AG04450 (cell line): ENCODE measurements around the gene IPO13. TPM values are rescaled to one million over a fixed set of nuclear protein-coding genes. Genes with fewer than 3 reads are reported as not detected.

Experiments
- CTCF ChIA-PET: fragments of 300-600, 350-600 bp; formaldehyde crosslinking; extraction: SDS; loops from one replicate; lab custom pipeline; 2022; ENCODE audit warnings: antibody characterized with exemption, inconsistent platforms; lab: Charles Lee
- POLR2A ChIA-PET: fragments of 350-600 bp; formaldehyde crosslinking; extraction: SDS; loops from one replicate; lab custom pipeline; 2021; ENCODE audit warnings: antibody characterized with exemption, inconsistent platforms; lab: Yijun Ruan, JAX
- DNase-seq: peaks from one replicate; pipeline ENCODE4 v3.0.0-alpha.2; 2011; ENCODE audit warnings: low read depth, low spot score
- H3K27ac ChIP-seq: one replicate; pipeline ENCODE4 v1.5.1; 2012; ENCODE audit warnings: low read depth, low read length, control low read depth
- H3K27me3 ChIP-seq: one replicate; pipeline ENCODE4 v1.6.0; 2012; ENCODE audit warnings: low read length; ENCODE audit not compliant: control insufficient read depth, insufficient read depth
- H3K4me3 ChIP-seq: 2 replicates; pipeline ENCODE4 v1.5.1; 2011; ENCODE audit warnings: mild to moderate bottlenecking, low read depth, low read length, control low read depth
- H3K9me3 ChIP-seq: 2 replicates; pipeline ENCODE4 v1.5.1; 2012; ENCODE audit warnings: low read length; ENCODE audit not compliant: control insufficient read depth, insufficient read depth
- polyA plus RNA-seq: library from polyadenylated mRNA; depleted of rRNA; stranded (reverse); fragments of >200 nt; gene quantifications from 2 replicates; pipeline ENCODE4 v1.2.3, GENCODE V29; 2011
- TF ChIP-seq, protein P1 (sequence below): IDR thresholded peaks from 2 replicates; pipeline ENCODE4 v1.5.1; 2011; ENCODE audit warnings: low read depth, low read length, control low read depth, inconsistent platforms

IPO13 gene
- polyA plus RNA-seq, 1 experiment: 11.2 TPM

- CTCF ChIA-PET: interaction anchor here (1.0 to 6.8 kb wide), 2 partner anchors 168 to 174 kb away, joined by 3 to 438 read pairs; no protein-coding TSS in a partner anchor
- DNase-seq: no peak
- TF ChIP-seq, protein P1, sequence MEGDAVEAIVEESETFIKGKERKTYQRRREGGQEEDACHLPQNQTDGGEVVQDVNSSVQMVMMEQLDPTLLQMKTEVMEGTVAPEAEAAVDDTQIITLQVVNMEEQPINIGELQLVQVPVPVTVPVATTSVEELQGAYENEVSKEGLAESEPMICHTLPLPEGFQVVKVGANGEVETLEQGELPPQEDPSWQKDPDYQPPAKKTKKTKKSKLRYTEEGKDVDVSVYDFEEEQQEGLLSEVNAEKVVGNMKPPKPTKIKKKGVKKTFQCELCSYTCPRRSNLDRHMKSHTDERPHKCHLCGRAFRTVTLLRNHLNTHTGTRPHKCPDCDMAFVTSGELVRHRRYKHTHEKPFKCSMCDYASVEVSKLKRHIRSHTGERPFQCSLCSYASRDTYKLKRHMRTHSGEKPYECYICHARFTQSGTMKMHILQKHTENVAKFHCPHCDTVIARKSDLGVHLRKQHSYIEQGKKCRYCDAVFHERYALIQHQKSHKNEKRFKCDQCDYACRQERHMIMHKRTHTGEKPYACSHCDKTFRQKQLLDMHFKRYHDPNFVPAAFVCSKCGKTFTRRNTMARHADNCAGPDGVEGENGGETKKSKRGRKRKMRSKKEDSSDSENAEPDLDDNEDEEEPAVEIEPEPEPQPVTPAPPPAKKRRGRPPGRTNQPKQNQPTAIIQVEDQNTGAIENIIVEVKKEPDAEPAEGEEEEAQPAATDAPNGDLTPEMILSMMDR: no peak
- H3K4me3 ChIP-seq: no peak overlapping the region
- POLR2A ChIA-PET: no interaction called here
- no peak overlapping the region for H3K27ac ChIP-seq
- no peaks in the 10 kb centered on the region for H3K9me3 ChIP-seq
- H3K27me3 ChIP-seq: no peaks in the 10 kb centered on the region
These were observed 9.4 kb upstream of the IPO13 start for GRCh38 chr1:43937179-43937865.

GRCh38 chr1:43938383-43938782 lies 8.4 kb upstream of the IPO13 start:
- ChIA-PET POLR2A (no interaction called here), CTCF (interaction anchor here (6.8 kb wide), 1 partner anchor 175 kb away, joined by 438 read pairs; no protein-coding TSS in a partner anchor)
- Histone ChIP-seq H3K9me3 (no peaks in the 10 kb centered on the region), H3K27ac (no peak overlapping the region), H3K4me3 (no peak overlapping the region), H3K27me3 (no peaks in the 10 kb centered on the region)
- DNase-seq: no peak
- TF ChIP-seq, protein P1: no peak

DNA sequence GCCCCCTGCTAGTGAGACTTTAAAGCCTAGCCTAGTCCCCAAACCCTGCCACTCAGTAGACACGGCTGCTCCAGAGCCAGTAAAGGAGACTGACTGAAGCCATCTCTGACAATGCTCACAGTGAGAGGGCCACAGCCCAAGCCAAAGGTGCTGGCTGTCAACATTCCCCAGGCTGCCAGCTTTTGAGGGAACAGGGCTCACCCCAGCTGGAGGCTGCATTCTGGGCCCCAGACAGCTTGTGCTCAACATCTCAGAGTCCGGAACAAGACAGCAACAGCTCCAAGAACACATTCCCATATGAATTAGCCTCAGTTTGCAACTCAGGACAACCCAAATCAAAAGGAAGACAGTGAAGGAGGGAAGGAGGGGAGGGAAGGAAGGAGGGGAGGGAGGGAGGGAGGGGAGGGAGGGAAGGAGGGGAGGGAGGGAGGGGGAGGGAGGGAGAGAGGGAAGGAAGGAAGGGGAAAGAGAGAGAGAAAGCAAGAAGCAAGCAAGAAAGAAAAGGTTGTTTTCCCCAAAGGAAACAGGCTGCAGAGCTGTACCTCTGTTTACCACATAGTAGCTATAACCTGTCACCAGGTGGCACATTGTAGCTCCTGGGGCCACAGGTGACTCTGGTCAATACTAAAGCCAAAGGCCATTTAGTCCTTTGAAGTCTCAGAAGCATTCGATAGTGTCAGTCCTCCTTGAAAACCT lies 7.7 kb upstream of the IPO13 start:
- Histone ChIP-seq H3K27ac (no peak overlapping the region), H3K27me3 (no peaks in the 10 kb centered on the region), H3K4me3 (no peak overlapping the region), H3K9me3 (no peaks in the 10 kb centered on the region)
- no peak for DNase-seq
- TF ChIP-seq, protein P1: no peak
- CTCF ChIA-PET: interaction anchor here (0.8 to 6.8 kb wide), 4 partner anchors 109 to 176 kb away, joined by 3 to 438 read pairs (median 7); no protein-coding TSS in a partner anchor
- POLR2A ChIA-PET: no interaction called here

- Histone ChIP-seq H3K4me3 (no peak overlapping the region), H3K27me3 (no peaks in the 10 kb centered on the region), H3K27ac (no peak overlapping the region), H3K9me3 (no peaks in the 10 kb centered on the region; the same call in 1 of the 2 replicates)
- ChIA-PET POLR2A (no interaction called here), CTCF (interaction anchor here (1.5 to 7.5 kb wide), 2 partner anchors 8 to 179 kb away, joined by 8 to 80 read pairs; partner anchors contain the start of gene ARTN)
- DNase-seq: no peak
- TF ChIP-seq, protein P1: no peak
These were observed 4.3 kb upstream of the IPO13 start for GRCh38 chr1:43942411-43942810.

GRCh38 chr1:43944860-43945259 lies 1.9 kb upstream of the IPO13 start:
- ChIA-PET CTCF (interaction anchor here (1.0 to 7.5 kb wide), 3 partner anchors 11 to 181 kb away, joined by 6 to 80 read pairs (median 27); partner anchors contain the start of gene ARTN), POLR2A (interaction anchor here (1.3 kb wide), 1 partner anchor 10 kb away, joined by 5 read pairs; no protein-coding TSS in a partner anchor)
- TF ChIP-seq, protein P1: no peak
- H3K9me3 ChIP-seq: no peaks in the 10 kb centered on the region; the same call in 1 of the 2 replicates
- no peak overlapping the region for H3K4me3 ChIP-seq
- H3K27me3 ChIP-seq: no peaks in the 10 kb centered on the region
- H3K27ac ChIP-seq: no peak overlapping the region
- no peak for DNase-seq
